MM.1S (cell line): Measurements from ENCODE around the gene TLE3.

Experiments used
- DNase-seq: peaks from one replicate; pipeline ENCODE4 v3.0.0-alpha.2; 2015
- H2AFZ ChIP-seq: fragments of 300-600 bp; sonication (generic); 2 replicates; pipeline ENCODE4 v1.6.0; 2016; ENCODE audit warnings: antibody characterized with exemption, low read length
- H3F3A ChIP-seq: fragments of 300-600 bp; sonication (generic); 2 replicates; pipeline ENCODE4 v1.6.1; 2016; ENCODE audit warnings: mild to moderate bottlenecking, antibody characterized with exemption, low read length, moderate library complexity, mixed read lengths; ENCODE audit not compliant: insufficient read depth
- H3K27ac ChIP-seq: fragments of 300-600 bp; sonication (generic); 2 replicates; pipeline ENCODE4 v1.5.1; 2016; ENCODE audit warnings: mild to moderate bottlenecking, low read length
- H3K27me3 ChIP-seq: fragments of 300-600 bp; sonication (generic); replicated peaks from 2 replicates; pipeline ENCODE4 v1.6.0; 2016; ENCODE audit warnings: low read length; ENCODE audit not compliant: insufficient read depth
- H3K36me3 ChIP-seq: fragments of 300-600 bp; sonication (generic); replicated peaks from 2 replicates; pipeline ENCODE4 v1.6.1; 2016; ENCODE audit warnings: mild to moderate bottlenecking, low read length, mixed read lengths; ENCODE audit not compliant: insufficient read depth
- H3K4me1 ChIP-seq: fragments of 300-600 bp; sonication (generic); 2 replicates; pipeline ENCODE4 v1.6.1; 2016; ENCODE audit warnings: low read length, mixed read lengths
- H3K4me2 ChIP-seq: fragments of 300-600 bp; sonication (generic); 2 replicates; pipeline ENCODE4 v1.6.0; 2016; ENCODE audit warnings: low read depth, low read length
- H3K4me3 ChIP-seq: fragments of 300-600 bp; sonication (generic); 2 replicates; pipeline ENCODE4 v1.5.1; 2016; ENCODE audit warnings: low read length, mixed read lengths
- H3K79me2 ChIP-seq: fragments of 300-600 bp; sonication (generic); 2 replicates; pipeline ENCODE4 v1.6.1; 2016; ENCODE audit warnings: mixed run types, low read length, mixed read lengths
- H3K9ac ChIP-seq: fragments of 300-600 bp; sonication (generic); 2 replicates; pipeline ENCODE4 v1.6.1; 2016; ENCODE audit warnings: low read length, mixed read lengths
- H3K9me2 ChIP-seq: fragments of 300-600 bp; sonication (generic); replicated peaks from 2 replicates; pipeline ENCODE4 v1.6.1; 2016; ENCODE audit warnings: mild to moderate bottlenecking, low read length, mixed read lengths; ENCODE audit not compliant: insufficient read depth
- H3K9me3 ChIP-seq: fragments of 300-600 bp; sonication (generic); replicated peaks from 2 replicates; pipeline ENCODE4 v1.6.1; 2016; ENCODE audit warnings: mild to moderate bottlenecking, low read length, mixed read lengths; ENCODE audit not compliant: insufficient read depth
- H4K20me1 ChIP-seq: fragments of 300-600 bp; sonication (generic); 2 replicates; pipeline ENCODE4 v1.6.1; 2016; ENCODE audit warnings: mild to moderate bottlenecking, low read length, moderate library complexity, mixed read lengths; ENCODE audit not compliant: insufficient read depth
- EZH2 ChIP-seq: fragments of 300-600 bp; sonication (generic); optimal IDR thresholded peaks from 2 replicates; pipeline ENCODE3; 2017; ENCODE audit warnings: low read depth, mild to moderate bottlenecking, antibody characterized with exemption, low read length, mixed read lengths
- EZH2phosphoT487 ChIP-seq: fragments of 300-600 bp; sonication (generic); IDR thresholded peaks from 2 replicates; pipeline ENCODE4 v1.6.1; 2018; ENCODE audit warnings: antibody characterized with exemption, low read length
- TF ChIP-seq, protein P1 (sequence below): fragments of 300-600 bp; sonication (generic); IDR thresholded peaks from 2 replicates; pipeline ENCODE4 v1.5.1; 2016; ENCODE audit warnings: antibody characterized with exemption, low read length, mixed read lengths

Gene TLE3

DNA sequence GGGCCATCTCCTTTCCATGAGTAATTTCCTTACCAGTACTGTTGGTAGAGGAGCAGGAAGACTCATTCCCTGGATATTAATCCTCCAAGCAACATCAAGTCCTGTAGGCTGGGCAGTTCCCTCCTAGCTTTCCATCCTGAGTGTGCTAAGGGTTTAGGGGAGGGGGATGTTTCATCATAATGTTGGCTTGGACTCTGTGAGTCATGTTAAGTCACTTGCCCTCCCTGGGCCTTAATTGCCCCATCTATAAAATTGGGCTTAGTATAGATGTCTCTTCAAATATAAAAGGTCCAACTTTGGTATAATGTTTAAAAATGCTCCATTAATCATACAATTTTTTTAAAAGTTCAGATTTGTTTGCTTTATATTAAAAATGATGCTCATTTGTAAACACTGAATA lies 52.7 kb downstream of the TLE3 start:
- H3K9me3 ChIP-seq, result no peaks in the 10 kb centered on the region
- H3K4me1 ChIP-seq, result no peaks in the 10 kb centered on the region
- no peak overlapping the region for H2AFZ ChIP-seq
- no peak overlapping the region for H3K27ac ChIP-seq
- no peak for DNase-seq
- peaks cover 6% of the 10 kb centered on the region; the same call in 1 of the 2 replicates for H3K36me3 ChIP-seq
- no peak overlapping the region for H3K9ac ChIP-seq
- H3K79me2 ChIP-seq, result no peaks in the 10 kb centered on the region
- peaks cover 24% of the 10 kb centered on the region for H3F3A ChIP-seq
- no peaks in the 10 kb centered on the region for H3K27me3 ChIP-seq
- no peak overlapping the region for H3K4me3 ChIP-seq
- TF ChIP-seq EZH2, result no peak
- TF ChIP-seq, protein P1, sequence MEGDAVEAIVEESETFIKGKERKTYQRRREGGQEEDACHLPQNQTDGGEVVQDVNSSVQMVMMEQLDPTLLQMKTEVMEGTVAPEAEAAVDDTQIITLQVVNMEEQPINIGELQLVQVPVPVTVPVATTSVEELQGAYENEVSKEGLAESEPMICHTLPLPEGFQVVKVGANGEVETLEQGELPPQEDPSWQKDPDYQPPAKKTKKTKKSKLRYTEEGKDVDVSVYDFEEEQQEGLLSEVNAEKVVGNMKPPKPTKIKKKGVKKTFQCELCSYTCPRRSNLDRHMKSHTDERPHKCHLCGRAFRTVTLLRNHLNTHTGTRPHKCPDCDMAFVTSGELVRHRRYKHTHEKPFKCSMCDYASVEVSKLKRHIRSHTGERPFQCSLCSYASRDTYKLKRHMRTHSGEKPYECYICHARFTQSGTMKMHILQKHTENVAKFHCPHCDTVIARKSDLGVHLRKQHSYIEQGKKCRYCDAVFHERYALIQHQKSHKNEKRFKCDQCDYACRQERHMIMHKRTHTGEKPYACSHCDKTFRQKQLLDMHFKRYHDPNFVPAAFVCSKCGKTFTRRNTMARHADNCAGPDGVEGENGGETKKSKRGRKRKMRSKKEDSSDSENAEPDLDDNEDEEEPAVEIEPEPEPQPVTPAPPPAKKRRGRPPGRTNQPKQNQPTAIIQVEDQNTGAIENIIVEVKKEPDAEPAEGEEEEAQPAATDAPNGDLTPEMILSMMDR, result no peak
- no peak for TF ChIP-seq EZH2phosphoT487
- no peaks in the 10 kb centered on the region for H3K9me2 ChIP-seq
- H4K20me1 ChIP-seq, result no peaks in the 10 kb centered on the region
- no peak overlapping the region for H3K4me2 ChIP-seq

DNA sequence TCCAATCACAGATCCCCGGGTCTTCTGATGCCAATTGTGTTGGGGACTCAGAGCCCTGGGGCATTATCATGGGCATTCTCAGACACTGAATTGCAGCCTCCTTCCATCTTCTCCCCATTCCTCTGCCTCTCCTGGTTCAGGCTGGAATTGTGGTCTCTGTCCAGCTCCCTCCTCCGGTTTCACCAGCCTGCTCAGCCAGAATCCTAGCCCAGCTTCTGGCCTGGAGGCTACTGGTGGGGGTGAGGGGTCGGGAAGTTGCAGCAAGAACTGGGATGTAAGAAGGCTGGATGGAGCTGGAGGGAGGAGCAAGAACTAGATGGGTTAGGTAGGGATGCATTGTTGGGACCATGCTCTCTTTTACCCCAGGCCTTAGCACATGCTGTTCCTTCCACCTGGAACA lies 53.5 kb downstream of the TLE3 start:
- Histone ChIP-seq H3K4me1 (no peaks in the 10 kb centered on the region), H3K36me3 (peaks cover 5% of the 10 kb centered on the region; the same call in 1 of the 2 replicates), H3K4me3 (no peak overlapping the region), H2AFZ (no peak overlapping the region), H3F3A (peaks cover 22% of the 10 kb centered on the region), H3K4me2 (no peak overlapping the region), H3K9ac (no peak overlapping the region), H3K27me3 (no peaks in the 10 kb centered on the region), H3K9me2 (no peaks in the 10 kb centered on the region), H3K79me2 (no peaks in the 10 kb centered on the region), H3K9me3 (no peaks in the 10 kb centered on the region), H4K20me1 (no peaks in the 10 kb centered on the region), H3K27ac (no peak overlapping the region)
- DNase-seq, result no peak
- TF ChIP-seq EZH2phosphoT487, result no peak
- TF ChIP-seq EZH2, result no peak
- TF ChIP-seq, protein P1, result no peak

DNA sequence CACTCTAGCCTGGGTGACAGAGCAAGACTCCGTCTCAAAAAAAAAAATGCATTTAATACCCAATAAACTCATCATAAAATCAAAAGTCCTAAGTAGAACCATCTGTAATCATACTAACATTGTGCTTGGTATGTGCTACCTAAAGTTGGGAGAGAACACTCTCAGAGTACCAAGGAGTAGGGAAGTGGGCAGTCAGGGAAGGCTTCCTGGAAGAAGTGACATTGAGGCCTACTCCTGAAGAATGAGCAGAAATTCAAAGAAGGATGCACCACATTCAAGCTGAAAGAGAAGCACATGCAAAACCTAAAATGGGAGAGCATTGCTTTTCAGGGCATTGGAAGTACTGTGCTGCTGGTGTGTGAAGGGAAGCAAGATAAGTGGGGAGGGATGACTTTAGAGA lies 54.1 kb downstream of the TLE3 start:
- no peaks in the 10 kb centered on the region for H4K20me1 ChIP-seq
- no peaks in the 10 kb centered on the region for H3K9me2 ChIP-seq
- H3K4me1 ChIP-seq, result no peaks in the 10 kb centered on the region
- TF ChIP-seq EZH2, result no peak
- TF ChIP-seq, protein P1, result no peak
- no peak for TF ChIP-seq EZH2phosphoT487
- no peak for DNase-seq
- H3F3A ChIP-seq, result peaks cover 16% of the 10 kb centered on the region
- H3K79me2 ChIP-seq, result no peaks in the 10 kb centered on the region
- H2AFZ ChIP-seq, result no peak overlapping the region
- no peak overlapping the region for H3K4me3 ChIP-seq
- H3K27ac ChIP-seq, result no peak overlapping the region
- no peaks in the 10 kb centered on the region for H3K9me3 ChIP-seq
- H3K4me2 ChIP-seq, result no peak overlapping the region
- no peaks in the 10 kb centered on the region for H3K27me3 ChIP-seq
- peaks cover 5% of the 10 kb centered on the region; the same call in 1 of the 2 replicates for H3K36me3 ChIP-seq
- H3K9ac ChIP-seq, result no peak overlapping the region
